Gastroesophageal sphincter (tissue), 4 donors: ENCODE results near the gene GALNT9. TPM values are rescaled to one million over a fixed set of nuclear protein-coding genes. Genes with fewer than 3 reads are reported as not detected.

ENCODE experiments used
- ATAC-seq: fragments of 150-250 bp; one replicate; pipeline ENCODE4 v1.9.1; 2016; ENCODE audit warnings: mild to moderate bottlenecking, moderate library complexity
- H3K27ac ChIP-seq, 4 donors: fragments of 200-600 bp; sonication (generic) in 3 of 4; 1 replicate in 3 of 4; 2 replicates in 1 of 4; pipeline ENCODE4 v1.5.1; 2016 to 2019
- H3K27me3 ChIP-seq: fragments of 200-600 bp; sonication (generic); one replicate; pipeline ENCODE4 v1.5.1; 2019
- H3K36me3 ChIP-seq, 2 donors: fragments of 200-600 bp; sonication (generic); one replicate each; pipeline ENCODE4 v1.5.1; 2019; ENCODE audit warnings: control low read depth in 1 of 2
- H3K4me1 ChIP-seq, 3 donors: fragments of 200-600 bp; sonication (generic); 1 replicate in 2 of 3; 2 replicates in 1 of 3; pipeline ENCODE4 v1.5.1; 2016 to 2019; ENCODE audit warnings: control low read depth in 2 of 3
- H3K4me3 ChIP-seq, 2 donors: fragments of 200-600 bp; sonication (generic); one replicate each; pipeline ENCODE4 v1.5.1; 2019; ENCODE audit warnings: mild to moderate bottlenecking in 1 of 2, moderate library complexity in 1 of 2
- H3K9me3 ChIP-seq, 3 donors: fragments of 200-600 bp; sonication (generic); one replicate each; pipeline ENCODE4 v1.5.1; 2017 to 2019; ENCODE audit warnings: control low read depth in 2 of 3
- CTCF ChIP-seq, 4 experiments: fragments of 200-600 bp in 2 of 4; fragments of 450-650 bp in 2 of 4; sonication (generic) in 1 of 4; IDR thresholded peaks; one replicate each; pipeline ENCODE4 v1.5.1; 2017 to 2019; ENCODE audit warnings: antibody characterized with exemption in 4 of 4, mild to moderate bottlenecking in 2 of 4, moderate library complexity in 2 of 4
- EP300 ChIP-seq: sonication (generic); formaldehyde crosslinking; IDR thresholded peaks from one replicate; pipeline ENCODE4 v1.6.1; 2017; ENCODE audit warnings: antibody characterized with exemption, mild to moderate bottlenecking
- POLR2A ChIP-seq, 2 donors: fragments of 450-650 bp; IDR thresholded peaks; one replicate each; pipeline ENCODE4 v1.6.1; 2017; ENCODE audit warnings: antibody characterized with exemption in 2 of 2, mild to moderate bottlenecking in 2 of 2, moderate library complexity in 1 of 2
- POLR2AphosphoS5 ChIP-seq: sonication (generic); formaldehyde crosslinking; IDR thresholded peaks from one replicate; pipeline ENCODE4 v1.6.1; 2017; ENCODE audit warnings: antibody characterized with exemption
- WGBS, 2 donors: methylation state at CpG; one replicate each; pipeline ENCODE4 v1.1.5; 2018; ENCODE audit warnings: low coverage in 1 of 2; 5-methylcytosine and 5-hydroxymethylcytosine counted together
- total RNA-seq, 4 donors: library from RNA; depleted of rRNA; stranded (reverse); fragments of >200 nt; gene quantifications; one replicate each; pipeline ENCODE4 v1.1.0, GENCODE V29; 2016

The GALNT9 gene
- total RNA-seq, 4 donors from 2014 or later, result 2.0 TPM; not detected in 3

GRCh38 chr12:132202929-132203721 is 126.3 kb downstream of the GALNT9 start:
- ATAC-seq, result no peak
- Histone ChIP-seq H3K4me1 (peaks cover 0 to 19% (median 12%) of the 10 kb centered on the region in 3 donors), H3K4me3 (no peak overlapping the region), H3K9me3 (peaks cover 0 to 5% (median 0%) of the 10 kb centered on the region in 3 donors), H3K27me3 (peaks cover 83% of the 10 kb centered on the region), H3K27ac (no peak overlapping the region), H3K36me3 (no peaks in the 10 kb centered on the region)
- WGBS, 2 donors, result 82 to 95% methylated on average over 4 to 22 of the region's 42 CpGs
- TF ChIP-seq CTCF (IDR thresholded peaks at IDR 0.05), result no peak
- TF ChIP-seq EP300, result no peak

GRCh38 chr12:132201391-132202120 is 127.8 kb downstream of the GALNT9 start:
- WGBS, 2 donors, result 70% methylated on average over 2 of the region's 23 CpGs; no CpG with 5 or more reads in 1 of the 2 donors
- Histone ChIP-seq H3K9me3 (no peaks in the 10 kb centered on the region), H3K27me3 (peaks cover 67% of the 10 kb centered on the region)

GRCh38 chr12:132200800-132201199 is 128.6 kb downstream of the GALNT9 start:
- Histone ChIP-seq H3K36me3 (no peaks in the 10 kb centered on the region), H3K27ac (no peak overlapping the region), H3K27me3 (peaks cover 60% of the 10 kb centered on the region), H3K9me3 (no peaks in the 10 kb centered on the region), H3K4me3 (no peak overlapping the region), H3K4me1 (peaks cover 0 to 18% (median 11%) of the 10 kb centered on the region in 3 donors)
- 88% methylated on average over 7 of the region's 19 CpGs; no CpG with 5 or more reads in 1 of the 2 donors for WGBS, 2 donors
- no peak for ATAC-seq
- TF ChIP-seq EP300, result no peak
- no peak for TF ChIP-seq CTCF (IDR thresholded peaks at IDR 0.05)
- TF ChIP-seq POLR2AphosphoS5, result no peak
- TF ChIP-seq POLR2A (IDR thresholded peaks at IDR 0.05), result no peak

More at GRCh38 chr12:132201391-132202120, 127.8 kb downstream of the GALNT9 start:
- Histone ChIP-seq H3K27ac (no peak overlapping the region), H3K4me3 (no peak overlapping the region), H3K4me1 (peaks cover 0 to 19% (median 12%) of the 10 kb centered on the region in 3 donors), H3K36me3 (no peaks in the 10 kb centered on the region)
- ATAC-seq, result no peak
- TF ChIP-seq CTCF (IDR thresholded peaks at IDR 0.05) (no peak), POLR2A (IDR thresholded peaks at IDR 0.05) (no peak), EP300 (no peak), POLR2AphosphoS5 (no peak)

GRCh38 chr12:132199526-132200319 is 129.7 kb downstream of the GALNT9 start:
- no peak for ATAC-seq
- TF ChIP-seq POLR2AphosphoS5, result no peak
- no peak for TF ChIP-seq EP300
- no peak for TF ChIP-seq POLR2A (IDR thresholded peaks at IDR 0.05)
- no peak for TF ChIP-seq CTCF (IDR thresholded peaks at IDR 0.05)
- Histone ChIP-seq H3K4me3 (no peak overlapping the region), H3K36me3 (no peaks in the 10 kb centered on the region), H3K4me1 (peaks cover 0 to 7% (median under 1%) of the 10 kb centered on the region in 3 donors), H3K27ac (no peak overlapping the region), H3K27me3 (peaks cover 49% of the 10 kb centered on the region), H3K9me3 (no peaks in the 10 kb centered on the region)
- 47 to 73% methylated on average over 3 to 5 of the region's 24 CpGs for WGBS, 2 donors
